Liver (tissue), 9 donors: ENCODE results near the gene SARDH. TPM values are rescaled to one million over a fixed set of nuclear protein-coding genes. Genes with fewer than 3 reads are reported as not detected.
"Not testable (repeated sequence)": the region's sequence is repeated elsewhere in the genome, so short reads cannot be mapped to it uniquely, and the experiment has no call there.

Source experiments
- DNase-seq: peaks from one replicate; pipeline ENCODE4 v3.0.0-alpha.2; 2017; ENCODE audit warnings: low spot score
- H3K27ac ChIP-seq, 2 donors: one replicate each; pipeline ENCODE4 v1.7.0; 2013; ENCODE audit warnings: inconsistent platforms in 2 of 2, low read length in 2 of 2, control low read depth in 1 of 2, low read depth in 1 of 2, mild to moderate bottlenecking in 1 of 2
- H3K27me3 ChIP-seq, 4 donors: one replicate each; pipeline versions ENCODE4 v1.6.1 to v1.7.0; 2013; ENCODE audit warnings: low read length in 3 of 4, inconsistent platforms in 1 of 4, mild to moderate bottlenecking in 1 of 4, moderate library complexity in 1 of 4; ENCODE audit not compliant: control insufficient read depth in 4 of 4, insufficient read depth in 4 of 4
- H3K36me3 ChIP-seq, 4 donors: one replicate each; pipeline versions ENCODE4 v1.6.1 to v1.7.0; 2013; ENCODE audit warnings: low read length in 3 of 4, mild to moderate bottlenecking in 3 of 4, low read depth in 1 of 4, moderate library complexity in 1 of 4; ENCODE audit not compliant: control insufficient read depth in 4 of 4, insufficient read depth in 3 of 4
- H3K4me1 ChIP-seq, 4 donors: one replicate each; pipeline versions ENCODE4 v1.6.1 to v1.7.0; 2013; ENCODE audit warnings: low read length in 3 of 4, mild to moderate bottlenecking in 3 of 4, moderate library complexity in 1 of 4; ENCODE audit not compliant: control insufficient read depth in 4 of 4, insufficient read depth in 4 of 4
- H3K4me3 ChIP-seq, 3 donors: one replicate each; pipeline versions ENCODE4 v1.6.1 to v1.7.0; 2013; ENCODE audit warnings: low read length in 3 of 3, control low read depth in 1 of 3, low read depth in 1 of 3, mild to moderate bottlenecking in 1 of 3
- H3K9ac ChIP-seq, 2 donors: one replicate each; pipeline ENCODE4 v1.7.0; 2013; ENCODE audit warnings: low read length in 2 of 2, mild to moderate bottlenecking in 2 of 2, moderate library complexity in 2 of 2, control low read depth in 1 of 2, low read depth in 1 of 2
- H3K9me3 ChIP-seq, 4 donors: one replicate each; pipeline versions ENCODE4 v1.6.1 to v1.7.0; 2013; ENCODE audit warnings: low read length in 3 of 4; ENCODE audit not compliant: control insufficient read depth in 4 of 4
- ATF3 ChIP-seq: IDR thresholded peaks from 2 replicates; pipeline ENCODE4 v1.6.1; 2016; ENCODE audit warnings: antibody characterized with exemption
- CTCF ChIP-seq: fragments of 150-350 bp; IDR thresholded peaks from 2 replicates; pipeline ENCODE4 v1.5.1; 2017; ENCODE audit warnings: improper control_type of control experiment, low read depth, low read length; ENCODE audit not compliant: missing input control
- EGR1 ChIP-seq, 2 donors: IDR thresholded peaks; 2 replicates each; pipeline ENCODE4 v1.6.1; 2016 to 2018; ENCODE audit warnings: antibody characterized with exemption in 2 of 2, low read depth in 2 of 2
- FOXA1 ChIP-seq: IDR thresholded peaks from 2 replicates; pipeline ENCODE4 v1.6.1; 2016; ENCODE audit warnings: antibody characterized with exemption
- FOXA2 ChIP-seq: IDR thresholded peaks from 2 replicates; pipeline ENCODE4 v1.6.1; 2016; ENCODE audit warnings: antibody characterized with exemption
- GABPA ChIP-seq, 2 donors: IDR thresholded peaks in 1 of 2; conservative IDR thresholded peaks in 1 of 2; 2 replicates each; pipeline ENCODE4 v1.6.1; 2016; ENCODE audit warnings: antibody characterized with exemption in 2 of 2, mild to moderate bottlenecking in 1 of 2, moderate library complexity in 1 of 2
- HNF4A ChIP-seq, 2 donors: conservative IDR thresholded peaks; 2 replicates each; pipeline ENCODE4 v1.6.1; 2016; ENCODE audit warnings: antibody characterized with exemption in 2 of 2, mild to moderate bottlenecking in 2 of 2
- HNF4G ChIP-seq: IDR thresholded peaks from 2 replicates; pipeline ENCODE4 v1.6.1; 2016; ENCODE audit warnings: antibody characterized with exemption
- JUND ChIP-seq, 2 donors: IDR thresholded peaks; 2 replicates each; pipeline ENCODE4 v1.6.1; 2016; ENCODE audit warnings: antibody characterized with exemption in 2 of 2
- NR2F2 ChIP-seq: IDR thresholded peaks from 2 replicates; pipeline ENCODE4 v1.6.1; 2016; ENCODE audit warnings: antibody characterized with exemption
- RAD21 ChIP-seq, 2 donors: IDR thresholded peaks; 2 replicates each; pipeline ENCODE4 v1.6.1; 2016; ENCODE audit warnings: antibody characterized with exemption in 2 of 2, mild to moderate bottlenecking in 2 of 2
- REST ChIP-seq: IDR thresholded peaks from 2 replicates; pipeline ENCODE4 v1.6.1; 2016; ENCODE audit warnings: antibody characterized with exemption, mild to moderate bottlenecking
- RXRA ChIP-seq, 2 donors: IDR thresholded peaks; 2 replicates each; pipeline ENCODE4 v1.6.1; 2017 to 2018; ENCODE audit warnings: antibody characterized with exemption in 2 of 2, mild to moderate bottlenecking in 1 of 2
- SP1 ChIP-seq: IDR thresholded peaks from 2 replicates; pipeline ENCODE4 v1.6.1; 2018; ENCODE audit warnings: antibody characterized with exemption, mild to moderate bottlenecking
- TAF1 ChIP-seq: conservative IDR thresholded peaks from 2 replicates; pipeline ENCODE4 v1.6.1; 2016; ENCODE audit warnings: antibody characterized with exemption, mild to moderate bottlenecking
- YY1 ChIP-seq: IDR thresholded peaks from 2 replicates; pipeline ENCODE4 v1.6.1; 2016; ENCODE audit warnings: antibody characterized with exemption, mild to moderate bottlenecking
- WGBS: extraction: QIAGEN DNeasy Blood & Tissue Kit; methylation state at CpG from one replicate; pipeline ENCODE4 v1.1.7; 2013; 5-methylcytosine and 5-hydroxymethylcytosine counted together
- polyA plus RNA-seq, 2 donors: library from polyadenylated mRNA; stranded (reverse) in 1 of 2; unstranded in 1 of 2; fragments of 200-250 nt in 1 of 2; fragments of >200 nt in 1 of 2; fragmentation: Nextera tagmentation in 1 of 2; extraction: Ambion mirVana in 1 of 2; gene quantifications; one replicate each; pipeline versions ENCODE4 v1.2.1 to v1.2.3, GENCODE V29; 2013 to 2015
- total RNA-seq, 2 donors: library from RNA; depleted of rRNA; stranded (reverse); fragments of >200 nt; gene quantifications; one replicate each; pipeline ENCODE4 v1.2.3, GENCODE V29; 2014
- TF ChIP-seq, protein P1 (sequence below): IDR thresholded peaks from 2 replicates; pipeline ENCODE4 v1.6.1; 2016; ENCODE audit warnings: antibody characterized with exemption
- TF ChIP-seq, protein P2 (sequence below): IDR thresholded peaks from 2 replicates; pipeline ENCODE4 v1.6.1; 2016; ENCODE audit warnings: antibody characterized with exemption
- donor health status: healthy.
- donor health status: healthy.
- donor health status: healthy.
- donor health status: healthy.
- donor health status: healthy.

SARDH gene
- total and polyA plus RNA-seq, 4 donors, result 53.7 to 291 (median 63.4) TPM

DNA sequence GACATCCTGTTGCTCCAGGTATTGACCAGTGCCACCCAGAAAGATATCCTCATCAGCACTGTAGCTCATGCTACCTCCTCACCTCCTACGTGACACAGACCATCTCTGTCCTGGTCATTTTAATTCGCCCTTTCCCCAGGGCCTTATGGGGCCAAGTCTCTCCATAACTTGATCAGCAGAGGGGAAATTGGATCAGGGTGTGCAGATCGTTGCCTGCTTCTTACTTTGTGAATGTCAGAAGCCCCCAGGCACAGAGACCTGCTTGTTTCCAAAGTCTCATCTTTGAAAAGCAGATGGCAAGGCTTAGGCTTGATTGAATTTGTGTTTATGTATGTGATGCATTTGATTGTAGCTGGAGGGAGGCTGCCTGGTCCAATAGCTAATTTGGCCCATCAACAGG, 110.8 kb downstream of the SARDH start:
- WGBS, result 79% methylated on average over 3 of the region's 3 CpGs
- no peaks in the 10 kb centered on the region for H3K4me1 ChIP-seq
- no peaks in the 10 kb centered on the region for H3K9me3 ChIP-seq
- no peak overlapping the region for H3K9ac ChIP-seq
- peaks cover 0 to 3% (median 0%) of the 10 kb centered on the region in 4 donors for H3K27me3 ChIP-seq
- no peak for DNase-seq
- no peak overlapping the region for H3K27ac ChIP-seq
- TF ChIP-seq RXRA (IDR thresholded peaks at IDR 0.05) (no peak), RAD21 (IDR thresholded peaks at IDR 0.05) (no peak), NR2F2 (no peak), CTCF (no peak), HNF4A (conservative IDR thresholded peaks at IDR 0.05) (no peak), HNF4G (no peak), TAF1 (no peak), ATF3 (no peak), SP1 (no peak), FOXA1 (no peak), EGR1 (IDR thresholded peaks at IDR 0.05; ENCODE audit: low read depth in 2 of 2) (no peak), YY1 (no peak), FOXA2 (no peak), GABPA (IDR thresholded peaks at IDR 0.05 in 1 of 2, conservative IDR thresholded peaks at IDR 0.05 in 1 of 2) (no peak), JUND (IDR thresholded peaks at IDR 0.05) (no peak), REST (no peak)
- TF ChIP-seq, protein P1, sequence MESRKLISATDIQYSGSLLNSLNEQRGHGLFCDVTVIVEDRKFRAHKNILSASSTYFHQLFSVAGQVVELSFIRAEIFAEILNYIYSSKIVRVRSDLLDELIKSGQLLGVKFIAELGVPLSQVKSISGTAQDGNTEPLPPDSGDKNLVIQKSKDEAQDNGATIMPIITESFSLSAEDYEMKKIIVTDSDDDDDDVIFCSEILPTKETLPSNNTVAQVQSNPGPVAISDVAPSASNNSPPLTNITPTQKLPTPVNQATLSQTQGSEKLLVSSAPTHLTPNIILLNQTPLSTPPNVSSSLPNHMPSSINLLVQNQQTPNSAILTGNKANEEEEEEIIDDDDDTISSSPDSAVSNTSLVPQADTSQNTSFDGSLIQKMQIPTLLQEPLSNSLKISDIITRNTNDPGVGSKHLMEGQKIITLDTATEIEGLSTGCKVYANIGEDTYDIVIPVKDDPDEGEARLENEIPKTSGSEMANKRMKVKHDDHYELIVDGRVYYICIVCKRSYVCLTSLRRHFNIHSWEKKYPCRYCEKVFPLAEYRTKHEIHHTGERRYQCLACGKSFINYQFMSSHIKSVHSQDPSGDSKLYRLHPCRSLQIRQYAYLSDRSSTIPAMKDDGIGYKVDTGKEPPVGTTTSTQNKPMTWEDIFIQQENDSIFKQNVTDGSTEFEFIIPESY, result no peak
- TF ChIP-seq, protein P2, sequence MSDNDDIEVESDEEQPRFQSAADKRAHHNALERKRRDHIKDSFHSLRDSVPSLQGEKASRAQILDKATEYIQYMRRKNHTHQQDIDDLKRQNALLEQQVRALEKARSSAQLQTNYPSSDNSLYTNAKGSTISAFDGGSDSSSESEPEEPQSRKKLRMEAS, result no peak
- no peak overlapping the region for H3K4me3 ChIP-seq
- no peaks in the 10 kb centered on the region for H3K36me3 ChIP-seq

- not testable (repeated sequence) for H3K9me3 ChIP-seq, H3K4me3 ChIP-seq, H3K27ac ChIP-seq, H3K27me3 ChIP-seq, DNase-seq, H3K4me1 ChIP-seq, H3K36me3 ChIP-seq, H3K9ac ChIP-seq
These were observed 112.1 kb downstream of the SARDH start for GRCh38 chr9:133626008-133626407.
